HL-60 (cell line): ENCODE results near the gene TTC29.

Experiments used
- GABPA ChIP-seq: IDR thresholded peaks from 2 replicates; pipeline ENCODE4 v1.6.1; 2012; ENCODE audit warnings: low read depth
- SPI1 ChIP-seq: IDR thresholded peaks from 2 replicates; pipeline ENCODE4 v1.6.1; 2012; ENCODE audit warnings: low read depth, mild to moderate bottlenecking, borderline replicate concordance
- TF ChIP-seq, protein P1 (sequence below): IDR thresholded peaks from one replicate; pipeline ENCODE4 v1.5.1; 2011; ENCODE audit warnings: low read length, control low read depth, inconsistent platforms; ENCODE audit not compliant: insufficient read depth

- TF ChIP-seq, protein P1, sequence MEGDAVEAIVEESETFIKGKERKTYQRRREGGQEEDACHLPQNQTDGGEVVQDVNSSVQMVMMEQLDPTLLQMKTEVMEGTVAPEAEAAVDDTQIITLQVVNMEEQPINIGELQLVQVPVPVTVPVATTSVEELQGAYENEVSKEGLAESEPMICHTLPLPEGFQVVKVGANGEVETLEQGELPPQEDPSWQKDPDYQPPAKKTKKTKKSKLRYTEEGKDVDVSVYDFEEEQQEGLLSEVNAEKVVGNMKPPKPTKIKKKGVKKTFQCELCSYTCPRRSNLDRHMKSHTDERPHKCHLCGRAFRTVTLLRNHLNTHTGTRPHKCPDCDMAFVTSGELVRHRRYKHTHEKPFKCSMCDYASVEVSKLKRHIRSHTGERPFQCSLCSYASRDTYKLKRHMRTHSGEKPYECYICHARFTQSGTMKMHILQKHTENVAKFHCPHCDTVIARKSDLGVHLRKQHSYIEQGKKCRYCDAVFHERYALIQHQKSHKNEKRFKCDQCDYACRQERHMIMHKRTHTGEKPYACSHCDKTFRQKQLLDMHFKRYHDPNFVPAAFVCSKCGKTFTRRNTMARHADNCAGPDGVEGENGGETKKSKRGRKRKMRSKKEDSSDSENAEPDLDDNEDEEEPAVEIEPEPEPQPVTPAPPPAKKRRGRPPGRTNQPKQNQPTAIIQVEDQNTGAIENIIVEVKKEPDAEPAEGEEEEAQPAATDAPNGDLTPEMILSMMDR, result no peak
- TF ChIP-seq GABPA, result no peak
- TF ChIP-seq SPI1, result no peak
Measured at GRCh38 chr4:146835096-146835495, 110.6 kb downstream of the TTC29 start.
